Activated CD8-positive, alpha-beta memory T cell treated with anti-CD3 and anti-CD28 coated beads for 1 hour (primary cell): ENCODE measurements around the gene CNTRL.
A peak's percentile ranks its signal among the peaks of the same experiment; 100 is the strongest.
"Not testable (repeated sequence)": the region's sequence is repeated elsewhere in the genome, so short reads cannot be mapped to it uniquely, and the experiment has no call there.

Experiments
- DNase-seq, 2 donors: peaks; one replicate each; pipeline ENCODE4 v3.0.0-alpha.2; 2020; ENCODE audit warnings: low read depth in 1 of 2; ENCODE audit errors: extremely low read depth in 1 of 2

Gene CNTRL

GRCh38 chr9:121067640-121068039 lies 7.1 kb upstream of the CNTRL start:
- no peak for DNase-seq

GRCh38 chr9:121069396-121069795 lies 5.4 kb upstream of the CNTRL start:
- no peak for DNase-seq

- DNase-seq: no peak
Measured at GRCh38 chr9:121071370-121071755, 3.4 kb upstream of the CNTRL start.

- no peak for DNase-seq
Measured at GRCh38 chr9:121071756-121072421, 2.9 kb upstream of the CNTRL start.

- DNase-seq: no peak
Measured at GRCh38 chr9:121073038-121073437, 1.7 kb upstream of the CNTRL start.

- DNase-seq: no peak
Measured at GRCh38 chr9:121075251-121076036, 689 bp downstream of the CNTRL start.

- DNase-seq: no peak
Measured at GRCh38 chr9:121082075-121082474, 7.3 kb downstream of the CNTRL start.

- DNase-seq: no peak
Measured at GRCh38 chr9:121085661-121086060, 10.9 kb downstream of the CNTRL start.

- DNase-seq: no peak
Measured at GRCh38 chr9:121088576-121088975, 13.8 kb downstream of the CNTRL start.

GRCh38 chr9:121090743-121091142 lies 16.0 kb downstream of the CNTRL start:
- not testable (repeated sequence) for DNase-seq

- DNase-seq: no peak
Measured at GRCh38 chr9:121095057-121095456, 20.3 kb downstream of the CNTRL start.

GRCh38 chr9:121098567-121099198 lies 23.9 kb downstream of the CNTRL start:
- no peak for DNase-seq

- DNase-seq: not testable (repeated sequence)
Measured at GRCh38 chr9:121104054-121104453, 29.3 kb downstream of the CNTRL start.

- DNase-seq: no peak
Measured at GRCh38 chr9:121105531-121105930, 30.8 kb downstream of the CNTRL start.

GRCh38 chr9:121107029-121107428 lies 32.3 kb downstream of the CNTRL start:
- no peak for DNase-seq

GRCh38 chr9:121107881-121108280 lies 33.1 kb downstream of the CNTRL start:
- DNase-seq: no peak

GRCh38 chr9:121115466-121115865 lies 40.7 kb downstream of the CNTRL start:
- DNase-seq: no peak

GRCh38 chr9:121118266-121118665 lies 43.5 kb downstream of the CNTRL start:
- no peak for DNase-seq

GRCh38 chr9:121120386-121120785 lies 45.6 kb downstream of the CNTRL start:
- no peak for DNase-seq

GRCh38 chr9:121121582-121122087 lies 46.9 kb downstream of the CNTRL start:
- DNase-seq: peak; percentile 87 to 92

GRCh38 chr9:121122246-121123032 lies 47.7 kb downstream of the CNTRL start:
- DNase-seq: no peak
